Adrenal gland (tissue), 12 donors: ENCODE results near the gene UBL7. TPM values are rescaled to one million over a fixed set of nuclear protein-coding genes. Genes with fewer than 3 reads are reported as not detected.

Experiments used
- DNase-seq, 7 donors: peaks; one replicate each; pipeline ENCODE4 v3.0.0-alpha.2; 2019 to 2020
- H3K27ac ChIP-seq, 5 donors: fragments of 200-600 bp; sonication (generic) in 4 of 5; 1 replicate in 3 of 5; 2 replicates in 2 of 5; pipeline versions ENCODE4 v1.5.1 to v1.8.0; 2016 to 2020; ENCODE audit warnings: mild to moderate bottlenecking in 1 of 5
- H3K27me3 ChIP-seq: fragments of 200-600 bp; 2 replicates; pipeline ENCODE4 v1.8.0; 2021
- H3K36me3 ChIP-seq, 2 donors: fragments of 200-600 bp; replicated peaks in 1 of 2; 1 replicate in 1 of 2; 2 replicates in 1 of 2; pipeline versions ENCODE4 v1.5.1 to v1.8.0; 2018 to 2022
- H3K4me1 ChIP-seq, 2 donors: fragments of 200-600 bp; replicated peaks in 1 of 2; 1 replicate in 1 of 2; 2 replicates in 1 of 2; pipeline versions ENCODE4 v1.5.1 to v1.8.0; 2018 to 2021
- H3K4me3 ChIP-seq, 4 donors: fragments of 200-600 bp; sonication (generic) in 3 of 4; one replicate each; pipeline ENCODE4 v1.5.1; 2016 to 2018
- H3K9me3 ChIP-seq, 3 donors: fragments of 200-600 bp; sonication (generic) in 1 of 3; replicated peaks in 1 of 3; 1 replicate in 2 of 3; 2 replicates in 1 of 3; pipeline versions ENCODE4 v1.5.1 to v1.8.0; 2016 to 2021
- POLR2A ChIP-seq, 2 donors: fragments of 450-650 bp; IDR thresholded peaks; one replicate each; pipeline ENCODE4 v1.6.1; 2017; ENCODE audit warnings: antibody characterized with exemption in 2 of 2, mild to moderate bottlenecking in 2 of 2, moderate library complexity in 1 of 2
- WGBS, 4 donors: extraction: QIAGEN DNeasy Blood & Tissue Kit in 2 of 4; methylation state at CpG; one replicate each; pipeline versions ENCODE4 v1.1.5 to v1.1.7; 2013 to 2017; 5-methylcytosine and 5-hydroxymethylcytosine counted together
- intact Hi-C, 2 donors: fragments of 100-400 bp; cut with DNase I; formaldehyde crosslinking; loops; one replicate each; pipeline versions ENCODE4 v1.14.1 to v1.15.0; 2022 to 2023
- polyA plus RNA-seq, 3 donors: library from polyadenylated mRNA; stranded (reverse); fragments of 200-250 nt in 2 of 3; fragments of 350-450 nt in 1 of 3; fragmentation: Illumina TruSeq in 1 of 3; extraction: RNeasy Lipid Tissue Mini Kit (QIAGEN cat#74804) in 1 of 3; gene quantifications; one replicate each; pipeline ENCODE4 v1.2.3, GENCODE V29; 2013 to 2014
- total RNA-seq, 9 donors: library from RNA; depleted of rRNA in 4 of 9; stranded (reverse); fragments of >200 nt in 4 of 9; fragments of 120-200 nt in 1 of 9; fragmentation: NEBNext Ultra II Directional in 1 of 9; extraction: Animal tissue kit (Norgen Biotek cat#: 25700) in 1 of 9; gene quantifications; one replicate each; pipeline versions ENCODE4 v1.1.0 to v1.2.4, GENCODE V29; 2013 to 2023
- TF ChIP-seq, protein P1 (sequence below), 6 experiments: fragments of 450-650 bp in 4 of 6; fragments of 200-600 bp in 2 of 6; sonication (generic) in 1 of 6; IDR thresholded peaks; 1 replicate in 5 of 6; 2 replicates in 1 of 6; pipeline versions ENCODE4 v1.5.1 to v1.8.0; 2016 to 2021; ENCODE audit warnings: antibody characterized with exemption in 6 of 6, mild to moderate bottlenecking in 2 of 6, moderate library complexity in 1 of 6
- donor health status: healthy with polysubstance abuse.
- donor health status: Bipolar disorder and iron deficiency.
- donor health status: DM: yes; HTN: yes; CAD: no.
- donor health status: DM: no; HTN: no; CAD: no.
- donor health status: DM: no; HTN: no; CAD: no.
- donor health status: DM: yes; HTN: yes; CAD: no.

UBL7 gene
- total and polyA plus RNA-seq, 12 donors, result 16.0 to 85.0 (median 50.2) TPM

DNA sequence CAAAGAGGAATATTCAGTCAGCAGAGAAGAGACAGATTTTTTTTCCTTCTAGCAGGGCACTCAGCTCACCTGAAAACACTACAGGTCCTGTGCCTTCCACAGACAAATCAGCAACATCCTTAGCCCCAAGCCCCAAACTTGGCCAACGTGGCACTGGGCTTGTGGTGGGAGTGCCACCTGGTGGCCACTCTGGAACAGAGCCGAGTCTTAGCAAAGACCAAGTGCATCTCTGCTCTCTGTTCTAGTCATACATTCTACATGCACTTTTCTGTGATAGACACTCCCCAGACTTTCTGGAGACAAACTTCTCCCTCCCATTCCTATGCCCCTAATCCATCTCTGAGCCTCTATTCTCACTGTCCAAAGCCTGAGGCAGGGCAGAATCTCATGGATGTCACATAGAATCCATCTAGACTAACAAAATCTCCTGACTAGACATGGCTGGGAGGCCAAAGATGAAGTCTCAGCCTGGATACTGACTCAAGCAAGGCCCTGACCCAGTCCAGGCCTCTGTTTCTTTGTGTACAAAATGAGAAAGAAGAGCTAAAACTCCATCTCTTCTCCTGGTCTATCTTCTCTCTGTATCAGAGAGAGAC is 22.1 kb downstream of the UBL7 start:
- intact Hi-C loops, result loop anchor here in 1 of 2 donors (2.0 kb wide), 1 partner anchor 56 kb away; no protein-coding TSS in a partner anchor
- H3K27me3 ChIP-seq, result no peaks in the 10 kb centered on the region
- H3K9me3 ChIP-seq, result no peaks in the 10 kb centered on the region
- no peaks in the 10 kb centered on the region for H3K36me3 ChIP-seq
- no peak overlapping the region for H3K27ac ChIP-seq
- H3K4me3 ChIP-seq, result no peak overlapping the region
- TF ChIP-seq, protein P1, sequence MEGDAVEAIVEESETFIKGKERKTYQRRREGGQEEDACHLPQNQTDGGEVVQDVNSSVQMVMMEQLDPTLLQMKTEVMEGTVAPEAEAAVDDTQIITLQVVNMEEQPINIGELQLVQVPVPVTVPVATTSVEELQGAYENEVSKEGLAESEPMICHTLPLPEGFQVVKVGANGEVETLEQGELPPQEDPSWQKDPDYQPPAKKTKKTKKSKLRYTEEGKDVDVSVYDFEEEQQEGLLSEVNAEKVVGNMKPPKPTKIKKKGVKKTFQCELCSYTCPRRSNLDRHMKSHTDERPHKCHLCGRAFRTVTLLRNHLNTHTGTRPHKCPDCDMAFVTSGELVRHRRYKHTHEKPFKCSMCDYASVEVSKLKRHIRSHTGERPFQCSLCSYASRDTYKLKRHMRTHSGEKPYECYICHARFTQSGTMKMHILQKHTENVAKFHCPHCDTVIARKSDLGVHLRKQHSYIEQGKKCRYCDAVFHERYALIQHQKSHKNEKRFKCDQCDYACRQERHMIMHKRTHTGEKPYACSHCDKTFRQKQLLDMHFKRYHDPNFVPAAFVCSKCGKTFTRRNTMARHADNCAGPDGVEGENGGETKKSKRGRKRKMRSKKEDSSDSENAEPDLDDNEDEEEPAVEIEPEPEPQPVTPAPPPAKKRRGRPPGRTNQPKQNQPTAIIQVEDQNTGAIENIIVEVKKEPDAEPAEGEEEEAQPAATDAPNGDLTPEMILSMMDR (IDR thresholded peaks at IDR 0.05), result peak; percentile 87 to 96 (median 96)
- no peak for TF ChIP-seq POLR2A (IDR thresholded peaks at IDR 0.05)
- peaks cover 0 to 7% of the 10 kb centered on the region in 2 donors for H3K4me1 ChIP-seq
- DNase-seq, result peak; percentile 68 to 89 (median 78)
- 0% methylated on average over 1 to 2 of the region's 2 CpGs for WGBS, 4 donors

- Histone ChIP-seq H3K36me3 (no peaks in the 10 kb centered on the region), H3K4me3 (no peak overlapping the region), H3K27me3 (no peaks in the 10 kb centered on the region), H3K9me3 (no peaks in the 10 kb centered on the region), H3K4me1 (peaks cover 1 to 9% of the 10 kb centered on the region in 2 donors), H3K27ac (no peak overlapping the region)
- 39 to 53% (median 50%) methylated on average over 2 of the region's 2 CpGs for WGBS, 4 donors
- DNase-seq, result no peak
- TF ChIP-seq, protein P1 (IDR thresholded peaks at IDR 0.05), result no peak
- no peak for TF ChIP-seq POLR2A (IDR thresholded peaks at IDR 0.05)
- intact Hi-C loops, result loop anchor here in 1 of 2 donors (2.0 kb wide), 1 partner anchor 55 kb away; no protein-coding TSS in a partner anchor
Measured at GRCh38 chr15:74438206-74438605, 22.8 kb downstream of the UBL7 start.

DNA sequence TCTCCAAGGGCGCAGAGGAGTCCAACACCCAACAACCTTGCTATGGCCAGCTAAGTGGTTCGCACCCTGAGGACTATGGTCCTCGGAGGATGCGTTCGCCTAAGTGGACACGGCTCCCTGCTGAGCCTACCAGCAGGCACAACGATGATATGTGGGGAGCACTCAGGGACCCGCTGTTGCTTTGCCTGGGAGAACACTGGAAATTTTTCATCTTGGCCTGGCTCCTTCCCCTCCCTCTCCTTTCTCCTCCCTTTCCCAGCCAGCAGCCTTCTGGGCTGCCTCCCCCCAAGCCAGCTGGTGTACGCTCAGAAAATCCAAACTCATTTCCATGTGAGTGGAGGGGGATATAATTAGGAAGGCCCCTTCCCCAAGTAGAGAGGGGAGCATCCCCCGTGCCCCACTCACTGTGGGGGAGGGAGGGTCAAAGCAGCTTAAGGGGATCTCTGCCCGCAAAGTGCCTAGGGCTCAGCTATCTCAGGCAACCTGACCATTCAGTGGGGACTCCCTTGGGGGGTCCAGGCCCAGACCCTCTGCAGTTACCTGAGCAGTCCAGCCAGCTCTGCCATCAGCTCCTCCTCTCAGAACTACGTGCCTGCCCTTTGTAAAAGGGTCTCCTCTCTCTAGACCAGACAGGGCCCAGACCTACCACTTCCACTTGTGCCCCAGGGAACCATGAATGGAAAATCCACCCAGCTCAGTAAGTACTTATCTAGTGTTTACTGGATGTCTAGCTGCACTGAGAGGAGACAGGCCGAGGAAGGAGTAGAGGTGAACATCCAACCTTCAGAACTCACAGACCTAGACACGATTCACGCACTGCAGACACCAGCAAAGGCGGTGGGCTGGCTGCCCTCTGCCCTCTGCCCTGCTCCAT is 26.5 kb downstream of the UBL7 start:
- intact Hi-C loops, result no loop called here
- Histone ChIP-seq H3K36me3 (no peaks in the 10 kb centered on the region), H3K9me3 (no peaks in the 10 kb centered on the region), H3K27me3 (no peaks in the 10 kb centered on the region), H3K4me3 (peak overlapping the region in 2 of 4 donors; percentile 53 to 98), H3K27ac (peak overlapping the region in 2 of 5 donors; percentile 62 to 80), H3K4me1 (peaks cover 13 to 20% of the 10 kb centered on the region in 2 donors)
- DNase-seq, result peak in 2 of 7 donors; percentile 15
- 67 to 74% (median 71%) methylated on average over 12 to 16 of the region's 16 CpGs for whole genome bisulfite sequencing, 4 donors
- TF ChIP-seq POLR2A (IDR thresholded peaks at IDR 0.05), result no peak
- TF ChIP-seq, protein P1 (IDR thresholded peaks at IDR 0.05), result no peak

DNA sequence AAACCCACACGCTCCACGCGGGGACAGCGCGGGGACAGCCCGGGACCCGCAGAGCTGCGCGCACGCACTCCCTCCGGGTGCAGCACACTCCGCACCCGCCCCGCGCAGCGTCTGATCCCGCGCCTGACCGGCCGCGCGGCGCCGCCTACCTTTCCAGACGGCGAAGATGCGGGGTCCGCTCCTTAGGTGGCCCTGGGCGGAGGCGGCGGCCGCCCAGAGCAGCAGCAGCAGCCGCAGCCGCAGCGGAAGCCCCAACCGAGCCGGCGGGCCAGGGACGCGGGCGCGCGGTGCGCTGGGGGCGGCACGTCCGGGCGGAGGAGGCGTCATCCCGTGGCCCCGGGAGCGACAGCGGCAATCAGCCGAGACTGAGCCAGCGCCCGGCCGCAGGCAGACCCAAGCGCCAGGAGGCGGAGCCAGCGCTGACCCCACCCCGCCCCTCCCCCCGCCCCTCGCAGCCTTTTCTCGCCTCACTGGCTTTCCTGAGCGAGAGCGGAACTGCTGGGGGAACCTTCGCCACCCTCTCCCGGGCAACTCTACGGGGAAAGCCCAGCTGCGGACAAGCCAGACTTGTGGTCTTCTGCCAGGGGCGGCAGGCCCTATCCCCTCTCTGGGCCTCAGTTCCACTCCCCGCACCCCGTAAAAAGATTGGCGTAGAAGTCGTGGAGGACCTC is 27.2 kb downstream of the UBL7 start, which contains the start of gene SEMA7A:
Gene SEMA7A, minus strand, starts transcription at position 367 of the 671 bp plus-strand sequence. Its CDS starts 40 bp downstream, at position 327.
- intact Hi-C loops, result no loop called here
- 1 to 22% (median 2%) methylated on average over 4 to 75 of the region's 75 CpGs; no CpG with 5 or more reads in 1 of the 4 donors for WGBS, 4 donors

More for the DNA sequence above, 27.2 kb downstream of the UBL7 start, which contains the start of gene SEMA7A:
- Histone ChIP-seq H3K27me3 (no peaks in the 10 kb centered on the region), H3K36me3 (no peaks in the 10 kb centered on the region), H3K4me3 (peak within 1 kb of the TSS; percentile 18 to 98 (median 58)), H3K27ac (peak within 1 kb of the TSS in 3 of 5 donors; percentile 34 to 80 (median 62)), H3K4me1 (peaks cover 13 to 20% of the 10 kb centered on the region in 2 donors), H3K9me3 (no peaks in the 10 kb centered on the region)
- DNase-seq, result peak; percentile 80 to 87 (median 83)
- TF ChIP-seq POLR2A (IDR thresholded peaks at IDR 0.05), result peak; percentile 27 to 77
- TF ChIP-seq, protein P1 (IDR thresholded peaks at IDR 0.05), result no peak
